IPS-NIHi7 (cell line): Measurements from ENCODE around the gene ASPSCR1.

ENCODE experiments used
- DNase-seq: peaks from one replicate; pipeline ENCODE4 v3.0.0; 2012; ENCODE audit warnings: mixed read lengths; ENCODE audit errors: extremely low spot score

ASPSCR1 gene, protein sequence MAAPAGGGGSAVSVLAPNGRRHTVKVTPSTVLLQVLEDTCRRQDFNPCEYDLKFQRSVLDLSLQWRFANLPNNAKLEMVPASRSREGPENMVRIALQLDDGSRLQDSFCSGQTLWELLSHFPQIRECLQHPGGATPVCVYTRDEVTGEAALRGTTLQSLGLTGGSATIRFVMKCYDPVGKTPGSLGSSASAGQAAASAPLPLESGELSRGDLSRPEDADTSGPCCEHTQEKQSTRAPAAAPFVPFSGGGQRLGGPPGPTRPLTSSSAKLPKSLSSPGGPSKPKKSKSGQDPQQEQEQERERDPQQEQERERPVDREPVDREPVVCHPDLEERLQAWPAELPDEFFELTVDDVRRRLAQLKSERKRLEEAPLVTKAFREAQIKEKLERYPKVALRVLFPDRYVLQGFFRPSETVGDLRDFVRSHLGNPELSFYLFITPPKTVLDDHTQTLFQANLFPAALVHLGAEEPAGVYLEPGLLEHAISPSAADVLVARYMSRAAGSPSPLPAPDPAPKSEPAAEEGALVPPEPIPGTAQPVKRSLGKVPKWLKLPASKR

DNA sequence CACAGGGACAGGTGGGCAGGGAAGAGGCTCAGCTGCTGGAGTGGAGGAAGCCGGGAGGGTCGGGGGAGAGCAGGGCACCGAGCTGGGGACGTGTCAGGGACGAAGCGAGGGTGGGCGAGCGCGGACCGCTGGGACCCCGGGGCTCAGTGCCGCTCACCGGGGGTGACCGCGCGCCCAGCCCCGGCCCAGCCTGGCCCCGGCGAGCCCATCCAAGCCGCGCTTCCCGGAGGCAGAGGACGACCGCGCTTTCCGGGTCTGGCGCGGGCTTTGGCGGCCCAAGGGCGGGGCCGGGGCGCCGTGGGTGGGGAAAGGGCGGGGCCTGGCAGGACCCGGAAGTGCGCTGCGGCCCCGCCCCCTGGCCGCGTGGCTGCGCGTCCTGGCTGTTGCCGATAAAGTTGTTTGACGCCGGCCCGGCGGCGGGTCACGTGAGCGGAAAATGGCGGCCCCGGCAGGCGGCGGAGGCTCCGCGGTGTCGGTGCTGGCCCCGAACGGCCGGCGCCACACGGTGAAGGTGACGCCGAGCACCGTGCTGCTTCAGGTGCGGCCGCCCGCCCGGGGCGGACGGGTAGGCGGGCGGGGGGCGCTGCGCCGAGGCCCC, at the start of gene ASPSCR1:
TSS of gene ASPSCR1 (plus strand) at position 419 of the 598 bp plus-strand sequence. CDS start at position 437, 18 bp downstream.
- DNase-seq: peak; percentile 94

DNA sequence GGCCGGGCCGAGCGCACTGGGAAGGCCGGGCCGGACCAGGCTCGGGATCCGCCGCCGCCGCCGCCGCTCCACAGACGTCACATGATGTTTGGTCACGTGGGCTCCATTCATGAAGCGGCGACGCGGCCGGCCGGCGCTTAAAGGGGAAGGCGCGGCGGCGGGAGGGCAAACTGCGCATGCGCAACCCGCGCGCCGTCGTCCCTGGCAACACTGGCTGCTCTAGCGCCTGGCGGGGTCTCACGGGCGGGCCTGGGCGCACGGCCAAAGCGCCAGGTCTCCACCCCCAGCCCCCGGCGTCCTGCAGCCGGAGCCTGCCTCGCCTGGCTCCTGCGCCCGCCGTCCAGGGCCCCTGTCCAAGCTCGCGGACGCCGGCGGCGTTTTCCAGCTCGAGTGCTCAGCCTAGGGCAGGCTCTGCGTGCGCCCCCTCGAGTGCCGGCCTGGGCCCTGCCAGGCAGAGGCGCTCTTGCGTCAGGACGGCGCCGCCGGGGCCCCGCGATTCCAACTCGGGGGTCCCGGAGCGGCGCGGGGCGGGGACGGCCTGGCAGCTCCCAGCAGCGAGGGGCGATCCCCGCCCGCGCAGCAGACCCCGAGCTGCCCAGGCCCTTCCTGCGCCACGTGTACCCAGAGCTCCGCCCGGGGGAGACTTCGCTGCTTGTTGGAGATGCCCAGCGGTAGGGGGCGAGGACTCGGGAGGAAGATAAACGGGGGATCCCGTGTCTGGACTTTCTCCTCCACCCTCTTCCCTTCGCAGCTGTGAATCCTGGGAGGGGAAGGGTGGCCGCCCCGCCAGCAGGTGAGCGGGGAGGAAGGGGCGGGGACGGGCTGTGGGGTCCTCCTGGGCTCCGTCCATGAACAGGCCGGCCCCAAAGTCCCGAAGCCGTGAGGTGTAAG, 49.5 kb upstream of the ASPSCR1 start, which contains the start of gene MAFG:
TSS of gene MAFG (minus strand) at position 83 of the 891 bp plus-strand sequence. CDS start 4,550 bp downstream, outside the sequence.
- peak; percentile 95 for DNase-seq

GRCh38 chr17:81928544-81929252, 48.7 kb upstream of the ASPSCR1 start:
- no peak for DNase-seq

GRCh38 chr17:81929253-81930141, 47.9 kb upstream of the ASPSCR1 start:
- no peak for DNase-seq

DNA sequence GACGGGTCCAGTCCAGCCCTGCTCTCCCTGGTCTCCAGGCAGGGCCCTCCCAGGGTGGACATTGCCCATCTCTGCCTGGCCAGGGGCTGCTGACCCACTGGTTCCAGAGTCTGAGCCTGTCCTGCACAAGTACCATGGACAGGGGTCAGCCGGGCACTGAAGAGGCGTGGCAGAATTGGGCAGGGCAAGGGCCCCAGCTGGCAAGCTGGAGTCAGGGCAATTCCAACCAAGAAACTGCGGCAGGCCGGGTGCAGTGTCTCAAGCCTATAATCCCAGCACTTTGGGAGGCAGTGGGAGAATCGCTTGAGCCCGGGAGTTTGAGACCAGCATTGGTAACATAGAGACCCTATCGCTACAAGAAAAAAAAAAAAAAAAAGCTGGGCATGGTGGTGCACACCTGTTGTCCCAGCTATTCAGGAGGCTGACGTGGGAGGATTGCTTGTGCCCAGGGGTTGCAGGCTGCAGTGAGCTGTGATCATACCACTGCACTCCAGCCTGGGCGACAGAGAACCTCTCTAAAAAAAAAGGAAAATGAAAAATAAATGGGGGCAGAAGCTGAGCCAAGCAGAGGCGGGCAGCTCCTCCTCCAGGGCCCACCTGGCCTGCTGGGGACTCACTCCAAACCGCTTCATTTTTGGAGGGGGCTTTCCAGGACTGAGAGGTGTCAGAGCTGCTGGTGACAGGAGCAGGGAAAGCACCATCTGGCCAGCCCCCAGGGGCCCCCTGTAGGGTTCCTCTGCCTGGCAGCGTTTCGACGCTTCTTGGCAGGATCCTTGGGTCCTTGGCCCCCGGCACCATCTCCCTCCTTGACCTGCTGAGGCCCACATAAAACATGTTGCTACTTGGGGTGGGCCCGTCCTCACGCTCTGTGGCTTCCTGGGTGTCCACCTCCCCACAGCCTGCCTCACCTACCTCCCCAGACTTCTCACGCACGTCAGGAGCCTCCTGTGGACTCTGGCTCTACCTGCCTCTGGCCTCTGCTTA, 47.0 kb upstream of the ASPSCR1 start:
- DNase-seq: no peak

- DNase-seq: no peak
Measured at GRCh38 chr17:81931189-81931556, 46.3 kb upstream of the ASPSCR1 start.

DNA sequence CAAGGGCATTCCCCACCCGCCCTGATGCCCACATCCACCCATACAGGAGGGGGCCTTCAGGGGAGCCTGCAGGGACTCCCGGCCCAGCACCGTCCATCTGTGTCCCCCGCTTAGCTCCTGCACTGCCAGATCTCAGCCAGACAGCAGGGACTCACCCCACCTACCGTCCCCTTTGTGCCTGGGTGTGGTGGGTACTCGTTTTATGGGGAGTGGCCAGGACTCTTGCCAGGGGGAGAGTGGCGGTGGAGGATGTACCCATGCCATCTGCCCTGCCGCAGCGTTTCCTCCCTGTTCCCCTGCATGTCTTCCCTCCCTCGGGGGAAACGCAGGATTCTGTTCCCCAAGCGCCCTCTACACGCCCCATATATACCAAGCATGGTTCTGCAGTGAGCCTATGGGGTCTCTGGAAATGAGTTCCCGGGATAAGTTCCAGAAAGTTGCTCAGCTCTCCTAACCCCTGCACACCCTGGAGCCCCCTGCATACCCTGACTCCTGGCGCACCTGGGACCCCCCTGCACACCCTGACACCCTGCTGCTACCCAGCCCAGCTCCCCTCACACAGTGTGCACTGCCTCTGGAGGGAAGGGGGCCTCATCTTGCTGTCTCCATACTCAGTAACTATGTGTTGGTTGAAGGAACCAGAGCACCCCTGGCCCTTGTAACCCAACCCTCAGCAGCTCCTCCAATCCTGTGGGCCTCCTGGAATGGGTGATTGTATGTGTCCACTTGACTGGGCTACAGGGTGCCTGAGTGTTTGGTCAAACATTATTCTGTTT, 45.7 kb upstream of the ASPSCR1 start:
- no peak for DNase-seq

- no peak for DNase-seq
Measured at GRCh38 chr17:81932333-81932983, 45.0 kb upstream of the ASPSCR1 start.

DNA sequence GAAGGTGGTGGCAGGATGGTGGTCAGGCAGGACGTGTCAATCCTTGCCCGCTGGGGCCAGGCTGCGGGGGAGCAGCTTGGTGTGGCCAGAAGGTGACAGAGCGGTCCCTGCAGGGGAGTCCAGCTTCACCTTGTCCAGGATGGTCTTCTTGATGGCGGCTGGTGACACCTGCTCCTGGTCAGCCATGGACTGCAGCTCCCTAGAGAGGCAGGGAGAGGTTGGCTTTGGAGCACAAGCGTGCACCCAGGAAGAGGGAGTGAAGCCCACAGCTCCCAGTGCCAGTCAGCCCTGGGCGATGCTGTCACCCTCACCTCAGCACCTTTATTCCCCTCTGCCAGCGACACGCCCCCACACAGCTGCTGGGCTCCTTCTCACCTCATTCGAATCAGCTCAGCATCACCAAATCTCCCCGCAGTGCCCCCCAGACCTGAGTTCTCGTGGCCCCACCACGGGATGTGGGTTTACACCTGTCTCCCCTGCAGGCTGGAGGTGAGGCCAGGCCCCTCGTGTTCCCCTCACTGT, 44.2 kb upstream of the ASPSCR1 start:
- DNase-seq: no peak

- no peak for DNase-seq
Measured at GRCh38 chr17:81934098-81934757, 43.2 kb upstream of the ASPSCR1 start.

- DNase-seq: no peak
Measured at GRCh38 chr17:81934850-81935708, 42.4 kb upstream of the ASPSCR1 start.

DNA sequence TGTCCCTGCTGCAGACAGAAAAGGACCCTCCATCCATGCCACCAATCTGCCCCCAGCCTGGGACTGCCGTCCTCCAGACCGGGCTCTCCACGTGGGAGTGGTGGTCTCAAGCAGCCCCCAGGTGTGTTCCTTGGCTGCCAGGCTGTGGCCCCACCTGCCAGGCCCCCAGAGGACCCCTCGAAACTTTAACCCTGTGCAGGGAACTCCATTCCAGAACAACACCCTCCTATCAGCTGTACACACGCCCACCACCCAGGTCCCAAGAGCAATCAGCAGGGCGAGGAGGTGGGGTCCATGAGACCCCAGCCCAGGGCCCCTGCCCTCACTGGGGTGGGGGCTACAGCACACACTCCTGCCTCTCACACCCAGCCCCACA, 41.7 kb upstream of the ASPSCR1 start:
- DNase-seq: no peak

DNA sequence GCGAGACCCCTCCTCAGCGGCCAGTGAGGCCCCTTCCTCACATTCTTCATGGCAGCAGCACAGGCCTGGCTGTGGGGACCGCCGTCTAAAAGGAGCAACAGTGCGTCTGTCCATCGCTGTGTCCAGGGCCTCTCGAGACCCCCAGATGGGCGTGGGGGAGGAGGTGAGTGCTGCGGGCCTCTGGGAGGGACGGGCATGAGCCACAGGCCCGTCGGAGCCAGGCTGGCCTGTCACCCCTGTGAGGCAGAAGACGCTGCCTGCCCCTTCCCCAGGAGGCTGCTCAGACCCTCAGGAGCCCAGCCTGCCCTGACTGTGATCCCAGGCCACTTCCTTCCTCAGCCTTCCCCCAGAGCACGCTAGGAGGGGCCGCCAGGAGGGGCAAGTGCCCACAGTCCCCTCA, 38.2 kb upstream of the ASPSCR1 start:
- DNase-seq: no peak

GRCh38 chr17:81939881-81940385, 37.5 kb upstream of the ASPSCR1 start:
- DNase-seq: no peak

- DNase-seq: no peak
Measured at GRCh38 chr17:81940538-81941483, 36.6 kb upstream of the ASPSCR1 start.
